Stimulated activated CD4-positive, alpha-beta T cell treated with anti-CD3 and anti-CD28 coated beads, Interleukin-4, amount 100 ng/mL, for 48 hours (primary cell): ENCODE results near the gene IDS.

Experiments used
- DNase-seq, 2 donors: peaks; one replicate each; pipeline ENCODE4 v3.0.0-alpha.2; 2020; ENCODE audit warnings: low read depth in 2 of 2

The IDS gene

GRCh38 chrX:149456476-149457245, 48.4 kb downstream of the IDS start:
- DNase-seq: no peak

DNA sequence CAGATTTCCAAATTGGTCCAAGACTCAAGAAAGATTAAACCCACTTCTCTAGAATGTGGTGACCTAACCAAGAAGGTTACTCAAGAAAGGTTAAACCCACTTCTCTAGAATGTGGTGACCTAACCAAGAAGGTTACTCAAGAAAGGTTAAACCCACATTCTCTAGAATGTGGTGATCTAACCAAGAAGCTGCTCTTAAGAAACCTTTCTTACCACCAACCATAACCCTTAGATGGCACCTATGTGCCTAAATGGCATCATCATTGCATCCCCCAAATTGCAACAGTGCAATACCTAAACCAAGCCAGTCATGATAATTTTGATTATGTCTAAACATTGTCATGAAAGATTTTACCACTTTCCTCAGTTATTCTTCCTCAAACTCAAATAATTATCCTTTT, 49.2 kb downstream of the IDS start:
- no peak for DNase-seq

GRCh38 chrX:149453906-149454822, 50.9 kb downstream of the IDS start:
- no peak for DNase-seq

- no peak for DNase-seq
These were observed 52.1 kb downstream of the IDS start for GRCh38 chrX:149453030-149453429.

- DNase-seq: no peak
These were observed 71.7 kb downstream of the IDS start for GRCh38 chrX:149433451-149433850.

DNA sequence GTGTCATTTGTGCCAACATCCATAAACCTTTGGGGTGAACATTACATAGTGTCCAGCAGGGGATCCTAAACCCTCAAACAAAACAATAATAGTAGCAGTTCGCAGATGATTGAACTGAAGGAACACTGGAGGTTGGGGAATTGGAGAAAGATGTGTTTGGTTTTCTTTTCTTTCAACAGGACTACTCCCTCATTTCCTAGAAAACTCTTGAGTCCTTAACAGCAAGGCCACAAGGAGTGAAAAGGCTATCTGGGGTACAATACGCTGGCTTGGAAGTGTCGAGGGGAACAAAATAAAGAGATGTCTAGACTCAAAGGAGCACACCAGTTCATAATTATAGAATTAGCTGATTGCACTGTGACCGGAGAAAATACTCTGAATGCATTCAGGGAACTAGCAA, 72.1 kb downstream of the IDS start:
- no peak for DNase-seq
